ENCODE results near the gene SEMA4D. TPM values are rescaled to one million over a fixed set of nuclear protein-coding genes. Genes with fewer than 3 reads are reported as not detected.

SEMA4D gene
- total RNA-seq, 2 donors from 2014 or later, result 17.1 to 52.7 TPM

DNA sequence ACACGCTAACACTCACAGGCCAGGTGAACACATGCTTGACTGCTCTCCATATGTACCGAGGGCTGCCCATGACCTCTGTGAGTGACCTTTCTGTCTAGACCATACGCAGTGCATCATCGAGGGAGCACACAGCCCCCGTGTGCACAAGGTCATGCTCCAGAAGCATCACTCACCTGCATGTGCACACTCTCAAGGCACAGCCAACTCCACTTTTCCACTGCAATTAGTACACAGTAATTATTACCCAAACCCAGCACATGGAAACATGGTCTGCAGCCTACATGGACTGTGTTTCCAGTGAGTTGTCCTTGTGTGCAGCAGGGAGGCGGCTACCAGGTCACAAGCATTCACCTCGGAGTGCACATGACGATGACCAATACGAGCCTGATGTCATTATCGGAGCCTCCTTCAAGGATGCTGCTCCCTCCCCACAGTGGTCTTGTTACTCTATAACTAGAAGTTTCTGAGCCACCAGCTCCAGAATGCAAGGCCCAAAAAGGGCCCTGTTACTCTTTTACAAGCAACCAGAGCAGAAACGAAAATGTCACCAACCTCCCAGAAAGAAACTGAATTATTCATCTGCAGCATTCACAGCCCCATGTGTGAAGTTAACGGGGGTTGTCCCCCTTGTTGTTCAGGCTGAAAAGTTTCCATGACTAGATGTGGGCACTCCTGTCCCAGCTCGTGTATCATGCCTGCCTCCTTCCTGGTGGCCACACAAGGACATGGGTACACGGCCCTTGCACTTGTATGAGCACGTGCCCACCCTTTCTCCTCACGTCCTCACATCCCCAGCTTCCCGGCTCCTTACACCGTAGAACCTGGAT, 31.2 kb downstream of the SEMA4D start:
- Histone ChIP-seq H3K4me3 (no peak overlapping the region), H3K27me3 (replicated peaks; ENCODE audit: insufficient read depth) (no peaks in the 10 kb centered on the region), H3K27ac (no peak overlapping the region), H3K36me3 (no peaks in the 10 kb centered on the region), H3K4me1 (replicated peaks) (no peaks in the 10 kb centered on the region), H3K9me3 (no peaks in the 10 kb centered on the region)
- TF ChIP-seq POLR2A (IDR thresholded peaks at IDR 0.05) (no peak), CTCF (IDR thresholded peaks at IDR 0.05) (no peak), POLR2AphosphoS5 (IDR thresholded peaks at IDR 0.05) (no peak)
- WGBS, result 86% methylated on average over 18 of the region's 18 CpGs
- intact Hi-C loops (cut with DNase I), result no loop called here
- no peak for DNase-seq (ENCODE audit: low spot score)

GRCh38 chr9:89465726-89466308, 32.1 kb downstream of the SEMA4D start:
- Histone ChIP-seq H3K4me1 (replicated peaks) (no peaks in the 10 kb centered on the region), H3K9me3 (no peaks in the 10 kb centered on the region), H3K36me3 (no peaks in the 10 kb centered on the region), H3K27ac (no peak overlapping the region), H3K27me3 (replicated peaks; ENCODE audit: insufficient read depth) (no peaks in the 10 kb centered on the region), H3K4me3 (no peak overlapping the region)
- TF ChIP-seq POLR2A (IDR thresholded peaks at IDR 0.05), result no peak
- no peak for TF ChIP-seq CTCF (IDR thresholded peaks at IDR 0.05)
- TF ChIP-seq POLR2AphosphoS5 (IDR thresholded peaks at IDR 0.05), result no peak
- intact Hi-C loops (cut with DNase I), result no loop called here
- WGBS, result 92% methylated on average over 10 of the region's 10 CpGs
- no peak for DNase-seq (ENCODE audit: low spot score)

GRCh38 chr9:89465001-89465451, 32.9 kb downstream of the SEMA4D start:
- WGBS, result 88% methylated on average over 7 of the region's 7 CpGs
- no peaks in the 10 kb centered on the region for H3K36me3 ChIP-seq
- H3K27ac ChIP-seq, result no peak overlapping the region
- no peak for DNase-seq (ENCODE audit: low spot score)
- no peaks in the 10 kb centered on the region for H3K27me3 ChIP-seq (replicated peaks; ENCODE audit: insufficient read depth)
- H3K4me3 ChIP-seq, result no peak overlapping the region
- H3K4me1 ChIP-seq (replicated peaks), result no peaks in the 10 kb centered on the region
- TF ChIP-seq POLR2A (IDR thresholded peaks at IDR 0.05) (no peak), POLR2AphosphoS5 (IDR thresholded peaks at IDR 0.05) (no peak), CTCF (IDR thresholded peaks at IDR 0.05) (no peak)
- intact Hi-C loops (cut with DNase I), result no loop called here
- H3K9me3 ChIP-seq, result no peaks in the 10 kb centered on the region

DNA sequence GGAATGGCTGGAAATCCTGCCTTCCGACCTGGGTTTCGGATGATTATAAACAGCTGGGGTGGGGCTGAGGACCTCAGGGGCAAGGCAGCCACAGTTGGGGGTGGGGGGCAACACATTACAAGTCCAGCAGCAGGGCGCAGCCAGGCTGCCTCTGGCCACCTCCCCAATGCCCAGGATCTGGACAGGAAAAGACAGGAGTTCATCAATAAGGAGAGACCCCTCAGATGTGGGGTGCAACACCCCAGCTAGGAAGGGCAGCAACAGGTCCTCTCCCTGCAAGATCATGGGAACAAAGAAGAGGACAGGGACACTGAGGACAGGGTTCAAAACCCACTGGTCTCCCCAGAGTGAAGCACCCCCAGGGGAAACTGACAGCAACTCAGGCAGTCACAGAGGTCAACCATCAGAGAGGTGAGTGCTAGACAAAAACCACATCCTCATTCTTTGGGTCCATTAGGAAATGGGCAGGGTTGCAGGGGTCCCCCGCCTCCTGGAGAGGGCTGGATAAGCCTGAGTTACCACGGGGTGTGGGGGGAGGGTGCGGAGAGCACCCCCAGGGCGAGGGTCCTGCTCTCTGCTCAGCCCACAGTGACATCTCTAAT, 33.5 kb downstream of the SEMA4D start:
- no peaks in the 10 kb centered on the region for H3K9me3 ChIP-seq
- no peak for TF ChIP-seq CTCF (IDR thresholded peaks at IDR 0.05)
- no peak for TF ChIP-seq POLR2AphosphoS5 (IDR thresholded peaks at IDR 0.05)
- TF ChIP-seq POLR2A (IDR thresholded peaks at IDR 0.05), result no peak
- no peaks in the 10 kb centered on the region for H3K4me1 ChIP-seq (replicated peaks)
- H3K36me3 ChIP-seq, result no peaks in the 10 kb centered on the region
- intact Hi-C loops (cut with DNase I), result no loop called here
- no peak overlapping the region for H3K4me3 ChIP-seq
- H3K27ac ChIP-seq, result no peak overlapping the region
- no peak for DNase-seq (ENCODE audit: low spot score)
- WGBS, result 79% methylated on average over 7 of the region's 7 CpGs
- no peaks in the 10 kb centered on the region for H3K27me3 ChIP-seq (replicated peaks; ENCODE audit: insufficient read depth)

Measured in prostate gland (tissue), 2 donors.